HCT116 (cell line): Measurements from ENCODE around the gene GARIN5B.

Experiments
- CTCF ChIP-seq, 3 experiments: fragments of 200-600 bp in 1 of 3; sonication (generic) in 1 of 3; IDR thresholded peaks in 2 of 3; conservative IDR thresholded peaks in 1 of 3; 2 replicates each; pipeline ENCODE4 v1.5.1; 2012 to 2017; ENCODE audit warnings: low read depth in 2 of 3, low read length in 2 of 3, antibody characterized with exemption in 1 of 3, borderline replicate concordance in 1 of 3, control low read depth in 1 of 3, mild to moderate bottlenecking in 1 of 3, mixed read lengths in 1 of 3, mixed run types in 1 of 3, moderate library complexity in 1 of 3; ENCODE audit not compliant: insufficient read depth in 1 of 3
- EGR1 ChIP-seq: IDR thresholded peaks from 2 replicates; pipeline ENCODE4 v1.6.1; 2012; ENCODE audit warnings: low read depth
- EZH2 ChIP-seq: fragments of 200-600 bp; sonication (generic); IDR thresholded peaks from 2 replicates; pipeline ENCODE4 v1.6.1; 2017; ENCODE audit warnings: antibody characterized with exemption, mixed run types
- POLR2A ChIP-seq: IDR thresholded peaks from 2 replicates; pipeline ENCODE4 v1.7.0; 2011; ENCODE audit warnings: borderline replicate concordance; ENCODE audit not compliant: insufficient read depth, insufficient read length; ENCODE audit errors: extremely low read depth
- POLR2AphosphoS5 ChIP-seq: IDR thresholded peaks from 2 replicates; pipeline ENCODE4 v1.6.1; 2011; ENCODE audit warnings: mild to moderate bottlenecking, low read depth, low read length, moderate library complexity
- SRF ChIP-seq: IDR thresholded peaks from 2 replicates; pipeline ENCODE4 v1.6.1; 2012; ENCODE audit warnings: low read depth
- YY1 ChIP-seq: IDR thresholded peaks from 2 replicates; pipeline ENCODE4 v1.6.1; 2011; ENCODE audit warnings: low read length, low read depth, moderate library complexity, mild to moderate bottlenecking; ENCODE audit not compliant: insufficient replicate concordance; ENCODE audit errors: extremely low read depth
- ZFX ChIP-seq: fragments of 450-650 bp; IDR thresholded peaks from 2 replicates; pipeline ENCODE4 v1.6.1; 2017
- ZNF274 ChIP-seq: fragments of 200-500 bp; sonication (Bioruptor generic); IDR thresholded peaks from 2 replicates; pipeline ENCODE4 v1.6.1; 2014; ENCODE audit warnings: mild to moderate bottlenecking, low read depth, low read length, inconsistent platforms
- TF ChIP-seq, protein P1 (sequence below): IDR thresholded peaks from 2 replicates; pipeline ENCODE4 v1.6.1; 2012; ENCODE audit warnings: low read depth
- TF ChIP-seq, protein P2 (sequence below): IDR thresholded peaks from 2 replicates; pipeline ENCODE4 v1.6.1; 2011; ENCODE audit warnings: mild to moderate bottlenecking, low read length, moderate library complexity; ENCODE audit not compliant: insufficient replicate concordance; ENCODE audit errors: extremely low read depth

DNA sequence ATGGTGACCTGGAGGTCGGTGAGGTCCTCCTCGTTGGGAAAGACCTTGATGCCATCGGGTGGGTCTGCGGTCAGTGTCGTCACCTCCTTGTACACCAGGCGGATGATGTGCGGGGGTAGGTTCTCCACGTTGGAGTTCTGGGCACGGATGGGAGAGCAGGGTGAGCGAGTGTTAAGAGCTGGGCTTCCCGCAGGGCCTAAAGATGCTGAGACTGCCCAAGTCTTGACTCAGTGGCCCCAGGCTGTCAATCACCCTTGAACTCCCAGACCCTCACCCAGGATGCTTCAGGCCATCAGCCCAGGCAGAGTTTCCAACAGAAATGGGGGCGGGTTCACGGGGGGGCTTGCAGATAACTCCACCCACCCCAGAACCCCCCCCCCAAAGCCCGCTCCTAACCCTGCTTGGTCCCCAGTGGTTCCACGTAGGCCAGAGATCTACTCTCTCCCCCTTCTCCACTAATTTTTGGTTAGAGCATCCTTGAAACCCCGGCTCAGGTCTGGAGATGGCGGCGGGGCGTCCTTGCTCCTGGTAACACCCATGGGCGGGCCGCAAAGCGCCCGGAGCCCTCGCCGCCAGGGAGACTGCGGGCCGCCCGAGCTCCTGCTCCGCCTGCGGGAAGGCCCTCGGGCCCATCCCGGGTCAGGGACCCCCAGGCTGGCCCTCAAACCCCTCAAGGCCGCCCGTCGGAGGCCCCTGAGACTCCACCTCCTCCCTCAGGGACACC is 43.9 kb upstream of the GARIN5B start:
- TF ChIP-seq CTCF (IDR thresholded peaks at IDR 0.05 in 2 of 3, conservative IDR thresholded peaks at IDR 0.05 in 1 of 3; ENCODE audit: borderline replicate concordance in 1 of 3, insufficient read depth in 1 of 3, low read depth in 2 of 3, low read length in 2 of 3): no peak
- no peak for TF ChIP-seq EGR1
- TF ChIP-seq POLR2AphosphoS5: no peak
- TF ChIP-seq, protein P1, sequence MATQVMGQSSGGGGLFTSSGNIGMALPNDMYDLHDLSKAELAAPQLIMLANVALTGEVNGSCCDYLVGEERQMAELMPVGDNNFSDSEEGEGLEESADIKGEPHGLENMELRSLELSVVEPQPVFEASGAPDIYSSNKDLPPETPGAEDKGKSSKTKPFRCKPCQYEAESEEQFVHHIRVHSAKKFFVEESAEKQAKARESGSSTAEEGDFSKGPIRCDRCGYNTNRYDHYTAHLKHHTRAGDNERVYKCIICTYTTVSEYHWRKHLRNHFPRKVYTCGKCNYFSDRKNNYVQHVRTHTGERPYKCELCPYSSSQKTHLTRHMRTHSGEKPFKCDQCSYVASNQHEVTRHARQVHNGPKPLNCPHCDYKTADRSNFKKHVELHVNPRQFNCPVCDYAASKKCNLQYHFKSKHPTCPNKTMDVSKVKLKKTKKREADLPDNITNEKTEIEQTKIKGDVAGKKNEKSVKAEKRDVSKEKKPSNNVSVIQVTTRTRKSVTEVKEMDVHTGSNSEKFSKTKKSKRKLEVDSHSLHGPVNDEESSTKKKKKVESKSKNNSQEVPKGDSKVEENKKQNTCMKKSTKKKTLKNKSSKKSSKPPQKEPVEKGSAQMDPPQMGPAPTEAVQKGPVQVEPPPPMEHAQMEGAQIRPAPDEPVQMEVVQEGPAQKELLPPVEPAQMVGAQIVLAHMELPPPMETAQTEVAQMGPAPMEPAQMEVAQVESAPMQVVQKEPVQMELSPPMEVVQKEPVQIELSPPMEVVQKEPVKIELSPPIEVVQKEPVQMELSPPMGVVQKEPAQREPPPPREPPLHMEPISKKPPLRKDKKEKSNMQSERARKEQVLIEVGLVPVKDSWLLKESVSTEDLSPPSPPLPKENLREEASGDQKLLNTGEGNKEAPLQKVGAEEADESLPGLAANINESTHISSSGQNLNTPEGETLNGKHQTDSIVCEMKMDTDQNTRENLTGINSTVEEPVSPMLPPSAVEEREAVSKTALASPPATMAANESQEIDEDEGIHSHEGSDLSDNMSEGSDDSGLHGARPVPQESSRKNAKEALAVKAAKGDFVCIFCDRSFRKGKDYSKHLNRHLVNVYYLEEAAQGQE: no peak
- TF ChIP-seq POLR2A: no peak
- no peak for TF ChIP-seq SRF
- no peak for TF ChIP-seq YY1
- no peak for TF ChIP-seq ZNF274
- TF ChIP-seq, protein P2, sequence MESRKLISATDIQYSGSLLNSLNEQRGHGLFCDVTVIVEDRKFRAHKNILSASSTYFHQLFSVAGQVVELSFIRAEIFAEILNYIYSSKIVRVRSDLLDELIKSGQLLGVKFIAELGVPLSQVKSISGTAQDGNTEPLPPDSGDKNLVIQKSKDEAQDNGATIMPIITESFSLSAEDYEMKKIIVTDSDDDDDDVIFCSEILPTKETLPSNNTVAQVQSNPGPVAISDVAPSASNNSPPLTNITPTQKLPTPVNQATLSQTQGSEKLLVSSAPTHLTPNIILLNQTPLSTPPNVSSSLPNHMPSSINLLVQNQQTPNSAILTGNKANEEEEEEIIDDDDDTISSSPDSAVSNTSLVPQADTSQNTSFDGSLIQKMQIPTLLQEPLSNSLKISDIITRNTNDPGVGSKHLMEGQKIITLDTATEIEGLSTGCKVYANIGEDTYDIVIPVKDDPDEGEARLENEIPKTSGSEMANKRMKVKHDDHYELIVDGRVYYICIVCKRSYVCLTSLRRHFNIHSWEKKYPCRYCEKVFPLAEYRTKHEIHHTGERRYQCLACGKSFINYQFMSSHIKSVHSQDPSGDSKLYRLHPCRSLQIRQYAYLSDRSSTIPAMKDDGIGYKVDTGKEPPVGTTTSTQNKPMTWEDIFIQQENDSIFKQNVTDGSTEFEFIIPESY: no peak
- TF ChIP-seq ZFX: no peak
- TF ChIP-seq EZH2: no peak
